Caco-2 (cell line): Measurements from ENCODE around the gene AUTS2. TPM values are rescaled to one million over a fixed set of nuclear protein-coding genes. Genes with fewer than 3 reads are reported as not detected.

ENCODE experiments used
- BruUV-seq: library from RNA; stranded (reverse); fragments of 400-500 nt; replicated peaks from 2 replicates; lab custom pipeline; 2021; lab: Mats Ljungman, UMichigan
- CTCF ChIA-PET: fragments of 300-600 bp; sonication (Branson Sonifier 250); formaldehyde crosslinking; loops from one replicate; lab custom pipeline; 2022; ENCODE audit warnings: antibody characterized with exemption; lab: Charles Lee
- POLR2A ChIA-PET: fragments of 300-600 bp; sonication (Branson Sonifier 250); formaldehyde crosslinking; loops from one replicate; lab custom pipeline; 2022; ENCODE audit warnings: antibody characterized with exemption; lab: Charles Lee
- DNase-seq, 2 experiments: peaks; one replicate each; pipeline versions ENCODE4 v3.0.0 to v3.0.0-alpha.2; 2020 to 2022
- H3K27me3 ChIP-seq: replicated peaks from 2 replicates; pipeline ENCODE4 v1.6.0; 2011; ENCODE audit warnings: low read length; ENCODE audit not compliant: control insufficient read depth, insufficient read depth
- H3K36me3 ChIP-seq: 2 replicates; pipeline ENCODE4 v1.5.1; 2011; ENCODE audit warnings: low read length; ENCODE audit not compliant: control insufficient read depth, insufficient read depth
- H3K4me1 ChIP-seq: fragments of 250-450 bp; sonication (Bioruptor Pico); 2 replicates; pipeline ENCODE4 v1.5.1; 2020; ENCODE audit warnings: mild to moderate bottlenecking
- H3K4me3 ChIP-seq: 2 replicates; pipeline ENCODE4 v1.5.1; 2011; ENCODE audit warnings: low read depth, mild to moderate bottlenecking, control low read depth, low read length
- H3K9me3 ChIP-seq: fragments of 250-450 bp; sonication (Bioruptor Pico); 2 replicates; pipeline ENCODE4 v1.5.1; 2020; ENCODE audit warnings: mild to moderate bottlenecking, moderate library complexity
- H3K27ac Mint-ChIP-seq: one replicate; pipeline ENCODE4 v1.8.0; 2022; ENCODE audit warnings: mixed read lengths; ENCODE audit not compliant: unreplicated experiment
- H3K27me3 Mint-ChIP-seq: one replicate; pipeline ENCODE4 v1.8.0; 2022; ENCODE audit warnings: mixed read lengths; ENCODE audit not compliant: insufficient read depth, unreplicated experiment
- H3K36me3 Mint-ChIP-seq: one replicate; pipeline ENCODE4 v1.8.0; 2022; ENCODE audit warnings: mild to moderate bottlenecking, mixed read lengths; ENCODE audit not compliant: insufficient read depth, unreplicated experiment
- H3K4me1 Mint-ChIP-seq: one replicate; pipeline ENCODE4 v1.8.0; 2022; ENCODE audit warnings: low read depth, mixed read lengths; ENCODE audit not compliant: unreplicated experiment
- H3K4me3 Mint-ChIP-seq: one replicate; pipeline ENCODE4 v1.8.0; 2022; ENCODE audit warnings: mild to moderate bottlenecking, moderate library complexity, mixed read lengths; ENCODE audit not compliant: unreplicated experiment
- H3K9me3 Mint-ChIP-seq: one replicate; pipeline ENCODE4 v1.8.0; 2022; ENCODE audit warnings: mixed read lengths; ENCODE audit not compliant: unreplicated experiment
- CTCF ChIP-seq, 2 experiments: fragments of 200-600 bp in 1 of 2; IDR thresholded peaks; 1 replicate in 1 of 2; 2 replicates in 1 of 2; pipeline versions ENCODE4 v1.5.1 to v1.8.0; 2011 to 2022; ENCODE audit warnings: antibody characterized with exemption in 1 of 2, control low read depth in 1 of 2, inconsistent platforms in 1 of 2, low read depth in 1 of 2, low read length in 1 of 2, mild to moderate bottlenecking in 1 of 2, moderate library complexity in 1 of 2; ENCODE audit not compliant: insufficient read depth in 1 of 2, severe bottlenecking in 1 of 2, unreplicated experiment in 1 of 2
- intact Hi-C: fragments of 100-400 bp; cut with micrococcal nuclease; formaldehyde crosslinking; loops from one replicate; pipeline ENCODE4 v1.10.0; 2022; ENCODE audit not compliant: unreplicated experiment
- total RNA-seq: library from RNA; stranded (reverse); gene quantifications from 2 replicates; pipeline ENCODE4 v1.2.3, GENCODE V29; 2022

The AUTS2 gene
- total RNA-seq, 1 experiment from 2014 or later: 37.1 TPM

- no peaks in the 10 kb centered on the region for H3K27me3 Mint-ChIP-seq
- H3K27ac Mint-ChIP-seq: no peak overlapping the region
- DNase-seq: no peak
- Histone ChIP-seq H3K27me3 (no peaks in the 10 kb centered on the region), H3K4me1 (no peaks in the 10 kb centered on the region), H3K9me3 (no peaks in the 10 kb centered on the region), H3K4me3 (no peak overlapping the region), H3K36me3 (no peaks in the 10 kb centered on the region)
- H3K4me3 Mint-ChIP-seq: no peak overlapping the region
- no TSS peak for BruUV-seq
- H3K4me1 Mint-ChIP-seq: peaks cover 4% of the 10 kb centered on the region
- ChIA-PET POLR2A (no interaction called here), CTCF (interaction anchor here (0.7 kb wide), 1 partner anchor 55 kb away, joined by 3 read pairs; no protein-coding TSS in a partner anchor)
- TF ChIP-seq CTCF (IDR thresholded peaks at IDR 0.05; ENCODE audit: insufficient read depth in 1 of 2, low read depth in 1 of 2, low read length in 1 of 2, severe bottlenecking in 1 of 2, unreplicated experiment in 1 of 2): no peak
- intact Hi-C loops: no loop called here
- no peaks in the 10 kb centered on the region for H3K9me3 Mint-ChIP-seq
- H3K36me3 Mint-ChIP-seq: no peaks in the 10 kb centered on the region
Observed at GRCh38 chr7:70619659-70620058, 1021.4 kb downstream of the AUTS2 start.

- Histone ChIP-seq H3K27me3 (no peaks in the 10 kb centered on the region), H3K4me3 (no peak overlapping the region), H3K9me3 (no peaks in the 10 kb centered on the region), H3K36me3 (no peaks in the 10 kb centered on the region), H3K4me1 (no peaks in the 10 kb centered on the region)
- intact Hi-C loops: no loop called here
- no peak for DNase-seq
- Mint-ChIP-seq H3K4me3 (no peak overlapping the region), H3K27me3 (no peaks in the 10 kb centered on the region), H3K9me3 (no peaks in the 10 kb centered on the region), H3K4me1 (peaks cover 4% of the 10 kb centered on the region), H3K27ac (no peak overlapping the region), H3K36me3 (no peaks in the 10 kb centered on the region)
- TF ChIP-seq CTCF (IDR thresholded peaks at IDR 0.05; ENCODE audit: insufficient read depth in 1 of 2, low read depth in 1 of 2, low read length in 1 of 2, severe bottlenecking in 1 of 2, unreplicated experiment in 1 of 2): no peak
- ChIA-PET CTCF (no interaction called here), POLR2A (no interaction called here)
- no TSS peak for BruUV-seq
Observed at GRCh38 chr7:70620333-70621055, 1022.2 kb downstream of the AUTS2 start.

GRCh38 chr7:70621954-70622600, 1023.8 kb downstream of the AUTS2 start:
- DNase-seq: no peak
- H3K4me1 ChIP-seq: no peaks in the 10 kb centered on the region
- no peaks in the 10 kb centered on the region for H3K27me3 Mint-ChIP-seq
- no peaks in the 10 kb centered on the region for H3K9me3 Mint-ChIP-seq
- peaks cover 4% of the 10 kb centered on the region for H3K4me1 Mint-ChIP-seq
- CTCF ChIA-PET: no interaction called here
- no TSS peak for BruUV-seq
- no peak overlapping the region for H3K27ac Mint-ChIP-seq
- H3K36me3 ChIP-seq: no peaks in the 10 kb centered on the region
- no peaks in the 10 kb centered on the region for H3K36me3 Mint-ChIP-seq
- H3K9me3 ChIP-seq: no peaks in the 10 kb centered on the region
- POLR2A ChIA-PET: no interaction called here
- H3K4me3 Mint-ChIP-seq: no peak overlapping the region
- no peak overlapping the region for H3K4me3 ChIP-seq
- intact Hi-C loops: no loop called here
- no peak for TF ChIP-seq CTCF (IDR thresholded peaks at IDR 0.05; ENCODE audit: insufficient read depth in 1 of 2, low read depth in 1 of 2, low read length in 1 of 2, severe bottlenecking in 1 of 2, unreplicated experiment in 1 of 2)
- H3K27me3 ChIP-seq: no peaks in the 10 kb centered on the region
